ENCODE results near the gene NFKB1.
A peak's percentile ranks its signal among the peaks of the same experiment; 100 is the strongest.

Gene NFKB1

GRCh38 chr4:102608190-102608589 lies 107.0 kb downstream of the NFKB1 start:
- H3K4me1 ChIP-seq (ENCODE audit: insufficient read depth, low read length, severe bottlenecking) = peaks cover 12% of the 10 kb centered on the region
- H3K4me3 ChIP-seq (ENCODE audit: low read depth, low read length, poor library complexity, severe bottlenecking) = no peak overlapping the region
- H2AFZ ChIP-seq (ENCODE audit: low read length) = no peak overlapping the region
- no peaks in the 10 kb centered on the region for H3K79me2 ChIP-seq (ENCODE audit: insufficient read depth, low read length)
- no peak overlapping the region for H3K4me2 ChIP-seq (ENCODE audit: low read length)
- no peaks in the 10 kb centered on the region for H4K20me1 ChIP-seq (ENCODE audit: insufficient read depth, low read length)
- H3K9me3 ChIP-seq (ENCODE audit: low read length) = no peaks in the 10 kb centered on the region
- TF ChIP-seq CTCF (IDR thresholded peaks at IDR 0.05; ENCODE audit: low read length) (no peak), EZH2 (IDR thresholded peaks at IDR 0.05; ENCODE audit: borderline replicate concordance, low read length) (no peak)
- no peaks in the 10 kb centered on the region for H3F3A ChIP-seq (ENCODE audit: insufficient read depth, low read length)
- H3K27ac ChIP-seq (ENCODE audit: low read depth, low read length, poor library complexity, severe bottlenecking) = no peak overlapping the region
- no peaks in the 10 kb centered on the region for H3K27me3 ChIP-seq (ENCODE audit: insufficient read depth, low read length)
- peaks cover 92% of the 10 kb centered on the region for H3K36me3 ChIP-seq (ENCODE audit: insufficient read depth, low read length)
- H3K9ac ChIP-seq (ENCODE audit: low read length) = no peak overlapping the region
- H3K9me2 ChIP-seq (ENCODE audit: low read depth, low read length) = no peaks in the 10 kb centered on the region

GRCh38 chr4:102610007-102610406 lies 108.8 kb downstream of the NFKB1 start:
- no peaks in the 10 kb centered on the region for H4K20me1 ChIP-seq (ENCODE audit: insufficient read depth, low read length)
- no peak overlapping the region for H3K27ac ChIP-seq (ENCODE audit: low read depth, low read length, poor library complexity, severe bottlenecking)
- H3K4me3 ChIP-seq (ENCODE audit: low read depth, low read length, poor library complexity, severe bottlenecking) = no peak overlapping the region
- H3K27me3 ChIP-seq (ENCODE audit: insufficient read depth, low read length) = no peaks in the 10 kb centered on the region
- no peak overlapping the region for H2AFZ ChIP-seq (ENCODE audit: low read length)
- H3K9me2 ChIP-seq (ENCODE audit: low read depth, low read length) = no peaks in the 10 kb centered on the region
- H3K4me1 ChIP-seq (ENCODE audit: insufficient read depth, low read length, severe bottlenecking) = peaks cover 13% of the 10 kb centered on the region
- H3K79me2 ChIP-seq (ENCODE audit: insufficient read depth, low read length) = no peaks in the 10 kb centered on the region
- no peaks in the 10 kb centered on the region for H3F3A ChIP-seq (ENCODE audit: insufficient read depth, low read length)
- no peak overlapping the region for H3K9ac ChIP-seq (ENCODE audit: low read length)
- TF ChIP-seq EZH2 (IDR thresholded peaks at IDR 0.05; ENCODE audit: borderline replicate concordance, low read length) (no peak), CTCF (IDR thresholded peaks at IDR 0.05; ENCODE audit: low read length) (peak; percentile 59)
- no peaks in the 10 kb centered on the region for H3K9me3 ChIP-seq (ENCODE audit: low read length)
- no peak overlapping the region for H3K4me2 ChIP-seq (ENCODE audit: low read length)
- peaks cover 95% of the 10 kb centered on the region for H3K36me3 ChIP-seq (ENCODE audit: insufficient read depth, low read length)

- Histone ChIP-seq H3K4me2 (ENCODE audit: low read length) (no peak overlapping the region), H3K79me2 (ENCODE audit: insufficient read depth, low read length) (no peaks in the 10 kb centered on the region), H3K27ac (ENCODE audit: low read depth, low read length, poor library complexity, severe bottlenecking) (no peak overlapping the region), H3K9ac (ENCODE audit: low read length) (no peak overlapping the region), H3K4me1 (ENCODE audit: insufficient read depth, low read length, severe bottlenecking) (peaks cover 13% of the 10 kb centered on the region), H3K27me3 (ENCODE audit: insufficient read depth, low read length) (no peaks in the 10 kb centered on the region), H3K9me3 (ENCODE audit: low read length) (no peaks in the 10 kb centered on the region), H3K4me3 (ENCODE audit: low read depth, low read length, poor library complexity, severe bottlenecking) (no peak overlapping the region), H3K9me2 (ENCODE audit: low read depth, low read length) (no peaks in the 10 kb centered on the region), H2AFZ (ENCODE audit: low read length) (no peak overlapping the region), H3F3A (ENCODE audit: insufficient read depth, low read length) (no peaks in the 10 kb centered on the region), H4K20me1 (ENCODE audit: insufficient read depth, low read length) (no peaks in the 10 kb centered on the region), H3K36me3 (ENCODE audit: insufficient read depth, low read length) (peaks cover 95% of the 10 kb centered on the region)
- TF ChIP-seq CTCF (IDR thresholded peaks at IDR 0.05; ENCODE audit: low read length) (no peak), EZH2 (IDR thresholded peaks at IDR 0.05; ENCODE audit: borderline replicate concordance, low read length) (no peak)
Observed at GRCh38 chr4:102610476-102610875, 109.3 kb downstream of the NFKB1 start.
